ENCODE results near the gene AGTPBP1.
A peak's percentile ranks its signal among the peaks of the same experiment; 100 is the strongest.
"Not testable (repeated sequence)": the region's sequence is repeated elsewhere in the genome, so short reads cannot be mapped to it uniquely, and the experiment has no call there.

The AGTPBP1 gene

GRCh38 chr9:85630676-85631075 lies 111.1 kb downstream of the AGTPBP1 start:
- no peak for DNase-seq

- DNase-seq, result no peak
Observed at GRCh38 chr9:85617141-85617670, 124.5 kb downstream of the AGTPBP1 start.

GRCh38 chr9:85615792-85616191 lies 126.0 kb downstream of the AGTPBP1 start:
- DNase-seq, result no peak

DNA sequence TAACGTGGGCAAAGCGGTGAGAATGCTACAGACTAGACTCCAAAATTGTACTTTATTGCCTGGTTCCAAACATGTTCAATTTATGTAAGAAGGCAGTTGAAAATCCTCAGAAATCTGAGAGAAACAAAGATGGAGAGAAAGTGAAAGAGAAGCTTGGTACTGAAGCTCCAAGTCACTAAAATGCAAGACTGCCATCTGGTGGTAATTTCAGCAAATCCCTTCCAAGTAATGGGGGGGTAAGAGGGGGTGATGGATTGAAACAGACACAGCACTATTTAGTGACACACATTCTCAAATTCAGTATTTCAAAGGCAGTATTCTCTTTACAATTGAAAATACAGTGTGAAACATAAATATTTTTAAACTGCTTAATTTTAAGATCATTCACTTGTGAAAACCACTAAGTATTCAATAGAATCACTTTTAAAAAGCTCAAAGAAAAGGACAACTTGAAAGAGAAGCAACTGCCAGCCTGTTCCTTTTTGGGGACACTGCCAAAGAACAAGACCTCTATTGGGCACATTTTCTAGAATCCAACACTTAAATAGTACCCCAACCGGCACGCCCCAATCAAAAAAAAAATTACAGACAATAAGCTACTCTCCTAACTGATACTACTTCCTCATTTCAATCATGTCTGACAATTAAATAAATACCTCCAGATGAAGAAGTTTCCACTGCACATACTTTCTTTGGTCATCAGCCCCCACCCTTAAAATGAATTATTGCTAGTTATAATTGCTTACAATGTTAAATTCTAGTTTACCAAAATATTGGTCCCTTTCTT lies 131.5 kb downstream of the AGTPBP1 start:
- DNase-seq, result peak; percentile 0

DNA sequence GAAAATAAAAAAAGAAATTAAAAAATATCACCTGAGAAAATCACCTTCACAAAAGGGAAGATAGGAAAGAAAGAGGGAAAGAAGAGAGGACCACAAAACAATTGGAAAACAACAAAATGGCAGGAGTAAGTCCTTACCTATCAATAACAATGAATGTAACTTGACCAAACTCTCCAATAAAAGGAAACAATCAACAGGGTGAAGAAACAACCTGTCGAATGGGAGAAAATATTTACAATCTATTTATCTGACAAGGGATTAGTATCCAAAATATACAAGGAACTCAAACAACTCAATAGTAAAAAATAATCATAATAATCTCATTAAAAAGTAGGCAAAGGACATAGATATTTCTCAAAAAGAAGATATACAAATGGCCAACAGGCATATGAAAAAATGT lies 135.8 kb downstream of the AGTPBP1 start:
- no peak for DNase-seq

DNA sequence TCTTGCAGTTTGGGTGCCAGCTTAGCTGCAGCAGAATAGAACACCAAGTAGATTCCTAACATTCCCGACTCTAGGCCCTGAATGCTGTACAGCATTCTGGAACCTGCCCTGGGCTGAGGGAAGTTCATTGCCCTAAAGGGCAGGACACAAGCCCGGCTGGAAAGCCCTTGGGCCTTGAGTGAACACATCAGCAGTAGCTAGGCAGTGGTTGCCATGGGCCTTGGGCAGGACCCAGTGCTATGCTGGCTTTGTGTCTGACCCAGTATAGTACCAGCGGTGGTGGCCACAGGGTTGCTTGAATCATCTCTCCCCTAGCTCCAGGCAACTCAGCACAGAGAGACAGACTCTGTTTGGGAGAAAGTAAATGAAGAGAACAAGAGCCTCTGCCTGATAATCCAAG lies 137.8 kb downstream of the AGTPBP1 start:
- DNase-seq, result no peak

- DNase-seq, result no peak
Observed at GRCh38 chr9:85602742-85603141, 139.0 kb downstream of the AGTPBP1 start.

DNA sequence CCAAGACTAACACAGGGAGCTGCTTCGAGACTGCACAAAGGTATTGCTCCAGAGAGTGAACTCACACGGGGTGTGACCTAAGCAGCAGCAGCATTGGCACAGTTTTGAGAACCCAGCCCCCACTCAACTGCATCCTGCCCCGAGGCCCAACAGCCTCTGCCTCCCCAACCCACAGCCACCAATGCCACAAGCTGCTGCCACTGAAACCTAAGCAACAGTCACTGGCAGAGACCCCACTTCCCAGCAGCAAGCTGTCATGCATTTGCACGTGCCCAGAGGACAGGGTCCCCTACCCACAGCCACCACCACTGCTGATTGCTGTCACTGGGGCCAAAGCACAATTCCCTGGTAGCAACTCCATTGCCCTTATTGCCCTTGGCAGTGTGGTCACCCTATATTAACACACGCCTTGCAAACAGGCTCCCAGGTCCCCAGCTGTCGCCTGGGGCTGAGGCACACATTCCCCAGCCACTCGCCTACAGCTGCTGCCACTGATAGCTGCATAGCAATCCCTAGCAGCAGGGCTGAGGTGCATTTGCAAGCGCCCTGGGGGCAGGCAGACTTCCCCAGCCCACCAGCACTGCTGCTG lies 141.0 kb downstream of the AGTPBP1 start:
- DNase-seq, result no peak

- no peak for DNase-seq
Observed at GRCh38 chr9:85599540-85600105, 142.1 kb downstream of the AGTPBP1 start.

DNA sequence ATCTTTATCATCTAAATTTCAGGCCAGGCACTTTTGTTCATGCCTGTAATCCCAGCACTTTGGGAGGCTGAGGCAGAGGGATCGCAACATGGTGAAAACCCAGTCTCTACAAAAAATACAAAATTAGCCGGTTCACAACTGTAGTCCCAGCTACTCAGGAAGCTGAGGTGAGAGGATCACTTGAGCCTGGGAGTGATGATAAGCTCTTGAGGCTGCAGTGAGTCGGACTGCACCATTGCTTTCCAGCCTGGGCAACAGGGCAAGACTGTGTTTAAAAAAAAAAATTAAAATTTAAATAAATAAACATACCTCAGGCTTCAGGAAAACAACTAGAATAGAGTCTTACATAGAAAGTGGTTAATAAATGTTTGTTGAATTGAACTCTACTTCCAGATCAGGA lies 147.4 kb downstream of the AGTPBP1 start:
- no peak for DNase-seq

GRCh38 chr9:85586684-85587083 lies 155.1 kb downstream of the AGTPBP1 start:
- DNase-seq, result no peak

- DNase-seq, result no peak
Observed at GRCh38 chr9:85577353-85577952, 164.3 kb downstream of the AGTPBP1 start.

DNA sequence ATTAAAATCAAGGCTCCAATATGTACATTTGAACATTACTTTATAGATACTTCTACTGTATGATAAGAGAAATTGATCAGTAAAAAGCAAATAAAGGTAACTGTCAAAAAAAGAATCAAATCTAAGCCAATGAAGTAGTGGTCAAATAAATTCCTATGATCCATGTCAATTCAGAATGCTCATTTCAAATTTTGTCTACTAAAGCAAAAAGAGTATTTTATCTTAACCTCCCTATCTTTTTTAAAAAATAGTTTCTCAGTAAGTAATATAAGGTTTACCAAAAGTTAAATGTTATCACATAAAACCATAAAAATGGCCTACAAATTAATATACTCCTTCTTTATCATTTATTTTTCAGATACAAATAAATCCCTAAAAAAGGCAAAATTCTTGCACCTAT lies 165.9 kb downstream of the AGTPBP1 start:
- no peak for DNase-seq

GRCh38 chr9:85573546-85573945 lies 168.2 kb downstream of the AGTPBP1 start:
- DNase-seq, result not testable (repeated sequence)

- DNase-seq, result not testable (repeated sequence)
Observed at GRCh38 chr9:85572917-85573316, 168.8 kb downstream of the AGTPBP1 start.

GRCh38 chr9:85569988-85570387 lies 171.8 kb downstream of the AGTPBP1 start:
- no peak for DNase-seq

DNA sequence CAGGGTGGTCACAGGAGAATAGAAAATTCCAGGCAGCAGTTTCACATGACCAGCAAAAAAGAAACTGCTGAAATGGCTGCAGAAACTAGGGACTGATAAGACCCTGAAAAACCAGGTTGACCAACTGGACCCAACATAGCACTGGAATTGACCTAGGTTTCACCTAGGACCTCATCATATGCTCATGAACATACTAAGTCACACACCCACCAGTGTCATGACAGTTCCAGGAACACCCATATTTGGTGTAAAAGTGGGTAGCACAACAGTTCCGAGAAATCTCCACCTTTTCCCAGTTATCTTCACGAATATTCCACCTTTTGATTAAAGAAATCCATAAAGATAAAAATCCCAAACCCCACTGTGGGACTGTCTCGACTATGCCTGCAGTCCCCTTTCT lies 182.2 kb downstream of the AGTPBP1 start:
- no peak for DNase-seq

GRCh38 chr9:85554349-85554748 lies 187.4 kb downstream of the AGTPBP1 start:
- no peak for DNase-seq

DNA sequence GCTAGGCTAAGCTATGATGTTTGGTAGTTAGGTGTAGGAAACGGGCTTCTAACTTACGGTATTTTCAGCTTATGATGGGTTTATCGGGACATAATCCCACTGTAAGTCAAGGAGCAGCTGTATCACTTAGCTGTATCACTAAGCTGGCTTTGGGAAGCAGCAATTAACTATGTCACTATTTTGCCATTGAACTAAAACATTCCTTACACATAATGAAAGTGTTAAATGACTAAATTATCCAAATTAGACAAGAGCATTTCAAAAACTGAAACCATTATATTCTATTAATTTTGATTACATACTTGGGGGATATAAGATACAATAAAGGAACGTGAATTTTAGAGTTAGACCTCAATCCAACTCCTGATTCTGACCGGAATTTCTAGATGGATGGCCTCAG lies 188.3 kb downstream of the AGTPBP1 start:
- no peak for DNase-seq

DNA sequence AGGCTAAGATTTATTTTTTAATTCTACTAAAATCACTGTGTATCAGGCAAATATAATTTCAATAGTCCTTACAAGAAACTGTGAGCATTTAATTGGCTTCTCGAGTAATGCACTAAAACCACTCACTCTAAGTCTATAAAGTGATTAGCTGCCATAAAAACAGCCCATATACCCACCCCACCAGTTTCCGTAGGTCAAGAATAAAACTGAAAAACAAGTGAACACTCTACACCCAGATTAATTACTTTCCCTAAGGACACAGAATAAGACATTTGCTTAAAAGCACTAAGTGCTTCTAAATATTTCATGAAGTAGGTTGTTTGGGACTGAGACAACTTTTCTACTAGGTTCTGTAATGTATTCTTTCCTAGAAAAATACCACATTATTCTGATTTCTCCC lies 194.2 kb downstream of the AGTPBP1 start:
- no peak for DNase-seq

DNA sequence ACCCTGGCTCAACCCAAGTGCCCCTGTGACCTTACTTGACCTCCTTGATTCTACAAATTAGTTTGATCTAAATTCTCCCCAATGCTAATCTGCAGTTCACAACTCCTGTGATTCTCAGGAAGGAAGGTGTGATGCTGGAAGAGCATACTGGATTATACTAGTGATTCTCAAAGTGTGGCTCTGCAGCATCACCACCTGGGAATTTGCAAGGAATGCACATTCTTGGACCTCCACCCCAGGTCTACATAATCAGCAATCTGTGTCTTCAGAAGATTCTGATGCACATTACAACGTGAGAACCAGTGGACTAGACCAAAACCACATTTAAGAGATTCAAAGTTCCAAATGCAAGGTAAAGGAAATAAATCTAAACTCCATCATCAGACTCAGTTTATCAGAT lies 198.6 kb downstream of the AGTPBP1 start:
- no peak for DNase-seq

DNA sequence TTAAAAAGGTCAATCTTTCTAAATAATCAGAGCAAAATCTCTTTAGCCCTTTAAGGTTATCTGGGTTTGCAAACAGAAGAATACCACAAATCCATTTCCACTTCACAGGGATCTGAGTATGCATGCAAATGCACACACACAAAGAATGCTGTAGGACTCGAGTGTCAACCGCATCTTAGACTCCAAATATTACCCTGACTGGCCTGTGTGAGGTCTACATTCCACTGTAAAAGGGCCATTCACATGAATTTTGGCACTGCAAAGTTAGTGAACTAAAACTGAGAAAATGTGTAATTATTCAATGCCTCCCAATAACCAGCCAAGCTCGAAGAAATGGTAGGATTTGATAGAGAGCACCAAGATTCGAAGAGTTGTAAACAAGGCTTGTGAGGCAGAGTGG lies 199.9 kb downstream of the AGTPBP1 start:
- DNase-seq, result no peak

GRCh38 chr9:85536514-85536913 lies 205.2 kb downstream of the AGTPBP1 start:
- no peak for DNase-seq

DNA sequence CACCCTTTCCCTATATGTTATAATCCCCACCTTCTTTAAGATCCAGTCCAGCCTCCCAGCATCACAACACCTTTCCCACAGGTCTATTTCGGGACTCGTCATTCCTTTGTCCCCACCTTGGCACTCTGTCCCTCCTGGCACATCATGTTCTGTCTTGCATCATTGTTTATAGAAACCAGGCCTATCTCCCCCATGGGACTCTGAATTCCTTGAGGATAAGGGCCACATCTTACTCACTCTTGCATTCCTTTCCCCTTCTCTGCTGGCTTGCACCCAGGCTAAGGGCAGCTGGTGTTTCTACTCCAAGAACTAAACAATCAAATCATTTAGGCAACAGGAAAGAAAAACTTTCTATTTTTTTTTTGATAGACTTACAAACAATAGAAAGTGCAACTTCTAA lies 205.7 kb downstream of the AGTPBP1 start:
- DNase-seq, result no peak
